Activated naive CD8-positive, alpha-beta T cell treated with anti-CD3 and anti-CD28 coated beads for 36 hours (primary cell): Measurements from ENCODE around the gene DNAAF3. TPM values are rescaled to one million over a fixed set of nuclear protein-coding genes. Genes with fewer than 3 reads are reported as not detected.
A peak's percentile ranks its signal among the peaks of the same experiment; 100 is the strongest.

Experiments used
- DNase-seq: peaks from one replicate; pipeline ENCODE4 v3.0.0; 2021
- H3K27ac Mint-ChIP-seq: one replicate; pipeline ENCODE4 v1.8.0; 2022; ENCODE audit warnings: mild to moderate bottlenecking, moderate library complexity, mixed read lengths
- H3K27me3 Mint-ChIP-seq: one replicate; pipeline ENCODE4 v1.8.0; 2022; ENCODE audit warnings: mild to moderate bottlenecking, mixed read lengths
- H3K36me3 Mint-ChIP-seq: one replicate; pipeline ENCODE4 v1.8.0; 2021; ENCODE audit warnings: mild to moderate bottlenecking, mixed read lengths
- H3K4me1 Mint-ChIP-seq: one replicate; pipeline ENCODE4 v1.8.0; 2021; ENCODE audit warnings: mixed read lengths
- H3K4me3 Mint-ChIP-seq: one replicate; pipeline ENCODE4 v1.8.0; 2022; ENCODE audit warnings: mild to moderate bottlenecking, moderate library complexity, mixed read lengths
- H3K9me3 Mint-ChIP-seq: one replicate; pipeline ENCODE4 v1.8.0; 2022; ENCODE audit warnings: mixed read lengths
- total RNA-seq, 2 experiments: library from RNA; stranded (reverse); gene quantifications; one replicate each; pipeline ENCODE4 v1.2.3, GENCODE V29; 2021

The DNAAF3 gene
- total RNA-seq, 2 experiments from 2014 or later = not detected

DNA sequence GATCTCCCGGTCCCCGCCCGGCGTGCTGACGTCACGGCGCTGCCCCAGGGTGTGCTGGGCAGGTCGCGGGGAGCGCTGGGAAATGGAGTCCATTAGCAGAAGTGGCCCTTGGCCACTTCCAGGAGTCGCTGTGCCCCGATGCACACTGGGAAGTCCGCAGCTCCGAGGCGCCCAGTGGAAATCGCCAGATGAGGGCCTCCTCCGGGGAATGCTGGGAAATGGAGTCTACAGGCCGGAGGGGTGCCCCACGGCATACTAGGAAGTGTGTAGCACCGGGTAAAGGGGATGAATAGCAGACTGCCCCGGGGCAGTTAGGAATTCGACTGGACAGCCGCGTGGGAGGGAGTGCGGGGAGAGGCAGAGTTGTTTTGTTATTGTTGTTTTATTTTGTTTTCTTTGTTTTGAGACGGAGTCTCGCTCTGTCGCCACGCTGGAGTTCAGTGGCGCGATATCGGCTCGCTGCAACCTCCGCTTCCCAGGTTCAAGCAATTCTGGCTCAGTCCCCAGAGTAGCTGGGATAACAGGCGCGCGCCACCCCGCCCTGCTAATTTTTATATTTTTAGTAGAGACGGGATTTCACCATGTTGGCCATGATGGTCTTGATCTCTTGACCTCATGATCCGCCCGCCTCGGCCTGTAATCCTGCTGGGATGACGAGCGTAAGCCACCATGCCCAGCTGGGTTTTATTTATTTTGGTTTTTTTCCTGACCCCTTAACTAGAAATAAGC is 48.6 kb downstream of the DNAAF3 start:
- peak overlapping the region; percentile 99 for H3K4me3 Mint-ChIP-seq
- H3K36me3 Mint-ChIP-seq = peaks cover 3% of the 10 kb centered on the region
- peaks cover 1% of the 10 kb centered on the region for H3K9me3 Mint-ChIP-seq
- no peaks in the 10 kb centered on the region for H3K27me3 Mint-ChIP-seq
- peak; percentile 98 for DNase-seq
- peak overlapping the region; percentile 91 for H3K27ac Mint-ChIP-seq
- H3K4me1 Mint-ChIP-seq = peaks cover 18% of the 10 kb centered on the region

DNA sequence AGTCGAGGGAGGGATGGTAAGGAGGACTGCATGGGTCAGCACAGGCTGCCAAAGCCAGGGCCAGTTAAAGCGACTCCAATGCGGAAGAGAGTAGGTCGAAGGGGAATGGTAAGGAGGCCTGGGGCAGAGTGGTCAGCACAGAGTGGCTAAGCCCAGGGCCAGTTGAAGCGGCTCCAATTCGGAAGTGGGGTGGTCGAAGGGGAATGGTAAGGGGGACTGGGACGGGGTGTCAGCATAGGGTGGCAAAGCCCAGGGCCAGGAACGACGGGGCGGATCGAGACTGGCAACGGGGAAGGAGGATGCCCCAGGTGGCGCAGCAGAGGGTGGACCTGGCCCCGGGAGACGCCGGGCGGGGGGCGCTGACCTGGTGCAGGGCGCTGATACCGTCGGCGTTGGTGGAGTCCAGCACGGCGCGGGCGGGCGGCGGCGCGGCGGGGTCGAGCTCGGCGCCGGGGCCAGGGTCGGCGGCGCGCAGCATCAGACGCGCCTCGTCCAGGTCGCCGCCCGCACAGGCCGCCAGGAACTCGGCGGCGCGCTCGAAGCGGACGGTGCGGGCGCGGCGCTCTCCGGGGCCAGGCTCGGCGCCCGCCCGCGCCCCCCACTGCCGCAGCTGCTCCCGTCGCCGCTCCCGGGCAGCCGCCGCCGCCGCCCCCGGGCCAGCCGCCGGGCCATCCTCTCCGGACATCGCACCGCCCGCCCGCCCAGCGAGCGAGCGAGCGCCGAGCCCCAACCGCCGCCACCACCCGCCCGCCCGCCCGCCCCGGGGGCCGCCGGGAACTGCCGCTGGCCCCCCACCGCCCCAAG is 49.4 kb downstream of the DNAAF3 start, which contains the start of gene PPP1R12C:
TSS of gene PPP1R12C (minus strand) at position 779 of the 804 bp plus-strand sequence. CDS start at position 685, 94 bp downstream.
- Mint-ChIP-seq H3K4me1 (peaks cover 18% of the 10 kb centered on the region), H3K36me3 (peaks cover 3% of the 10 kb centered on the region), H3K4me3 (peak within 1 kb of the TSS; percentile 99)

DNA sequence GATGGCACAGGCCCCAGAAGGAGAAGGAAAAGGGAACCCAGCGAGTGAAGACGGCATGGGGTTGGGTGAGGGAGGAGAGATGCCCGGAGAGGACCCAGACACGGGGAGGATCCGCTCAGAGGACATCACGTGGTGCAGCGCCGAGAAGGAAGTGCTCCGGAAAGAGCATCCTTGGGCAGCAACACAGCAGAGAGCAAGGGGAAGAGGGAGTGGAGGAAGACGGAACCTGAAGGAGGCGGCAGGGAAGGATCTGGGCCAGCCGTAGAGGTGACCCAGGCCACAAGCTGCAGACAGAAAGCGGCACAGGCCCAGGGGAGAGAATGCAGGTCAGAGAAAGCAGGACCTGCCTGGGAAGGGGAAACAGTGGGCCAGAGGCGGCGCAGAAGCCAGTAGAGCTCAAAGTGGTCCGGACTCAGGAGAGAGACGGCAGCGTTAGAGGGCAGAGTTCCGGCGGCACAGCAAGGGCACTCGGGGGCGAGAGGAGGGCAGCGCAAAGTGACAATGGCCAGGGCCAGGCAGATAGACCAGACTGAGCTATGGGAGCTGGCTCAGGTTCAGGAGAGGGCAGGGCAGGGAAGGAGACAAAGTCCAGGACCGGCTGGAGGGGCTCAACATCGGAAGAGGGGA is 50.1 kb downstream of the DNAAF3 start:
- Mint-ChIP-seq H3K4me1 (peaks cover 18% of the 10 kb centered on the region), H3K9me3 (peaks cover 1% of the 10 kb centered on the region), H3K27me3 (no peaks in the 10 kb centered on the region), H3K27ac (peak overlapping the region; percentile 82), H3K4me3 (peak overlapping the region; percentile 91), H3K36me3 (peaks cover 3% of the 10 kb centered on the region)
- peak; percentile 61 for DNase-seq

More for the DNA sequence above, 49.4 kb downstream of the DNAAF3 start, which contains the start of gene PPP1R12C:
- peaks cover 1% of the 10 kb centered on the region for H3K9me3 Mint-ChIP-seq
- no peak for DNase-seq
- H3K27me3 Mint-ChIP-seq = no peaks in the 10 kb centered on the region
- H3K27ac Mint-ChIP-seq = peak within 1 kb of the TSS; percentile 91

DNA sequence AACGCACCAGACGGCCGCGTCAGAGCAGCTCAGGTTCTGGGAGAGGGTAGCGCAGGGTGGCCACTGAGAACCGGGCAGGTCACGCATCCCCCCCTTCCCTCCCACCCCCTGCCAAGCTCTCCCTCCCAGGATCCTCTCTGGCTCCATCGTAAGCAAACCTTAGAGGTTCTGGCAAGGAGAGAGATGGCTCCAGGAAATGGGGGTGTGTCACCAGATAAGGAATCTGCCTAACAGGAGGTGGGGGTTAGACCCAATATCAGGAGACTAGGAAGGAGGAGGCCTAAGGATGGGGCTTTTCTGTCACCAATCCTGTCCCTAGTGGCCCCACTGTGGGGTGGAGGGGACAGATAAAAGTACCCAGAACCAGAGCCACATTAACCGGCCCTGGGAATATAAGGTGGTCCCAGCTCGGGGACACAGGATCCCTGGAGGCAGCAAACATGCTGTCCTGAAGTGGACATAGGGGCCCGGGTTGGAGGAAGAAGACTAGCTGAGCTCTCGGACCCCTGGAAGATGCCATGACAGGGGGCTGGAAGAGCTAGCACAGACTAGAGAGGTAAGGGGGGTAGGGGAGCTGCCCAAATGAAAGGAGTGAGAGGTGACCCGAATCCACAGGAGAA is 50.9 kb downstream of the DNAAF3 start:
- H3K36me3 Mint-ChIP-seq = peaks cover 3% of the 10 kb centered on the region
- no peaks in the 10 kb centered on the region for H3K27me3 Mint-ChIP-seq
- peak overlapping the region; percentile 91 for H3K4me3 Mint-ChIP-seq
- peaks cover 1% of the 10 kb centered on the region for H3K9me3 Mint-ChIP-seq
- DNase-seq = no peak
- H3K27ac Mint-ChIP-seq = peak overlapping the region; percentile 82
- H3K4me1 Mint-ChIP-seq = peaks cover 18% of the 10 kb centered on the region

DNA sequence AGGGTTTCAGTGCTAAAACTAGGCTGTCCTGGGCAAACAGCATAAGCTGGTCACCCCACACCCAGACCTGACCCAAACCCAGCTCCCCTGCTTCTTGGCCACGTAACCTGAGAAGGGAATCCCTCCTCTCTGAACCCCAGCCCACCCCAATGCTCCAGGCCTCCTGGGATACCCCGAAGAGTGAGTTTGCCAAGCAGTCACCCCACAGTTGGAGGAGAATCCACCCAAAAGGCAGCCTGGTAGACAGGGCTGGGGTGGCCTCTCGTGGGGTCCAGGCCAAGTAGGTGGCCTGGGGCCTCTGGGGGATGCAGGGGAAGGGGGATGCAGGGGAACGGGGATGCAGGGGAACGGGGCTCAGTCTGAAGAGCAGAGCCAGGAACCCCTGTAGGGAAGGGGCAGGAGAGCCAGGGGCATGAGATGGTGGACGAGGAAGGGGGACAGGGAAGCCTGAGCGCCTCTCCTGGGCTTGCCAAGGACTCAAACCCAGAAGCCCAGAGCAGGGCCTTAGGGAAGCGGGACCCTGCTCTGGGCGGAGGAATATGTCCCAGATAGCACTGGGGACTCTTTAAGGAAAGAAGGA is 51.8 kb downstream of the DNAAF3 start:
- H3K4me3 Mint-ChIP-seq = peak overlapping the region; percentile 91
- no peak overlapping the region for H3K27ac Mint-ChIP-seq
- peaks cover 18% of the 10 kb centered on the region for H3K4me1 Mint-ChIP-seq
- DNase-seq = no peak
- no peaks in the 10 kb centered on the region for H3K27me3 Mint-ChIP-seq
- H3K36me3 Mint-ChIP-seq = peaks cover 3% of the 10 kb centered on the region
- peaks cover 1% of the 10 kb centered on the region for H3K9me3 Mint-ChIP-seq

DNA sequence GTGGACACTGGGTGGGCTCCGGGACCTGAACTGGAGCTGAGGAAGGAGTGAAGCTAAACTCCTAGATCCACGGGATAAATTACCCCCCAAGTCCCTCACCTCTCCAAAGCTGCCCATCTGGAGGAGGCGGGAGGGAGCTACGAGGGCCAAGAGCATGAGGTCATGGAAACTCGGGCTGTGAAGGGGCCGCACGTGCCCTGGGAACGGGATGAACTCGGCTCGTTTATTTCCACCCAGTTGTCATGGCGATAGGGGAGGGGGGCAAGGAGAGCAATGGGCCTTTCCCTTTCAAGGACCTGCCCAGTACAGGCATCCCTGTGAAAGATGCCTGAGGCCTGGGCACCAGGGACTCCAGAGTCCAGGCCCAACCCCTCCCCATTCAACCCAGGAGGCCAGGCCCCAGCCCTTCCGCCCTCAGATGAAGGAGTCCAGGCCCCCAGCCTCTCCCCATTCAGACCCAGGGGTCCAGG is 52.8 kb downstream of the DNAAF3 start:
- H3K27ac Mint-ChIP-seq = no peak overlapping the region
- H3K9me3 Mint-ChIP-seq = no peaks in the 10 kb centered on the region
- H3K36me3 Mint-ChIP-seq = peaks cover 11% of the 10 kb centered on the region
- no peaks in the 10 kb centered on the region for H3K27me3 Mint-ChIP-seq
- no peak for DNase-seq
- peaks cover 13% of the 10 kb centered on the region for H3K4me1 Mint-ChIP-seq
- H3K4me3 Mint-ChIP-seq = no peak overlapping the region

DNA sequence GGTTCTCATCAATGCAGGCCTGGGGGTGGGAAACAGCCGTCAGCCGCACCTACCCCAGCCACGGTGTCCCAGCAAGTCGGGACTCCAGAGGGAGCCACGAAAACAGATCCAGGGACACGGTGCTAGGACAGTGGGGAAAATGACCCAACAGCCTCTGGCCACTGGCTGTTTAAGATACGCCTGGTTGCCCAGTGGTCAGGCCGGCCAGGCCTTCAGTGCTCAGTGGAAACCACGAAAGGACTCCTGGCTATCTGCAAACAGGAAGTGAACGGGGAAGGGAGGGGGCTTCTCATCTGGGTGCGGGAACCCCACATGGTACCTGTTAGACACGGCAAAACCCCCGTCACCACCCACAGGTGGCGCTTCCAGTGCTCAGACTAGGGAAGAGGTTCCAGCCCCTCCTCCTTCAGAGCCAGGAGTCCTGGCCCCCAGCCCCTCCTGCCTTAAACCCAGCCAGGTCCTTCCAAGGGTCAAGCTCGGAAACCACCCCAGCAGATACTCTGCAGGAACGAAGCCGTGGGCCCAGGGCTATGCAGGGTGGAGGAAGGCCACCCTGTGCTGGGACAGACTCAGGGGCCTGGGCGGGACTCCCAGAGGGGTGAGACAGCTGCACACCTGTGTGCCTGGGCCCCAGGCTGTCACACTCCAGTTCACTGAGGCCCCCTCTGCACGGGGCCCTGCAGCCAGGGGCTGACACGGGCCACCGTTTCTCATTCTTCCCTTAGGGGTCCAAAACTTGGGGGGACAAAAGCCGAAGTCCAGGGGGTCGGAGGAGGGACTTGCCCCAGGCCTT is 53.4 kb downstream of the DNAAF3 start:
- H3K27me3 Mint-ChIP-seq = no peaks in the 10 kb centered on the region
- no peak overlapping the region for H3K4me3 Mint-ChIP-seq
- DNase-seq = no peak
- no peak overlapping the region for H3K27ac Mint-ChIP-seq
- no peaks in the 10 kb centered on the region for H3K9me3 Mint-ChIP-seq
- H3K36me3 Mint-ChIP-seq = peaks cover 14% of the 10 kb centered on the region
- peaks cover 11% of the 10 kb centered on the region for H3K4me1 Mint-ChIP-seq

DNA sequence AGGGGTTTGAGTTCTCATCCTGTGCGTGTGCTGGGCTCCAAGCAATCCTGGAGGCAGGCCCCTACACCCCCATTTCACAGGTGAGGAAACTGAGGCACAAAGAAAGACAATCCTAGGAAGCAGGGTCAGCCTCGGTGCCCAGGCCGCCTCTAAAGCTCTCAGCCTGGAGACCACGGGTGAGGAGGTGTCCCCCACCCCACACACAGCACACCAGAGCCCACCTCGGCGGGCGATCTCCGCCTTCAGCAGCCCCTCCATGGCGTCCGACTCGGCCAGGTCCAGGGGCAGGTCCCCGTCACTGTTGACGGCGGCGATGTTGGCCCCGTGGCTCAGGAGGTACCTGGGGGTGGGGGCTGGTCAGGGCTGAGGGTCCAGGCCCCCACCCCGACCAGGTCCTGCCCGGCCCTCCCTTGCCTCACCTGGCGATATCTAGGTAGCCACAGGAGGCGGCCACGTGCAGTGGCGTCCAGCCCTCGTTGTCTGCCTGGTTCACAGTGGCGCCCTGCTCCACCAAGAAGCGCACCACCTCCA is 54.1 kb downstream of the DNAAF3 start:
- peaks cover 16% of the 10 kb centered on the region for H3K36me3 Mint-ChIP-seq
- H3K4me1 Mint-ChIP-seq = peaks cover 11% of the 10 kb centered on the region
- DNase-seq = no peak
- H3K27ac Mint-ChIP-seq = no peak overlapping the region
- no peaks in the 10 kb centered on the region for H3K27me3 Mint-ChIP-seq
- peaks cover 2% of the 10 kb centered on the region for H3K9me3 Mint-ChIP-seq
- no peak overlapping the region for H3K4me3 Mint-ChIP-seq

DNA sequence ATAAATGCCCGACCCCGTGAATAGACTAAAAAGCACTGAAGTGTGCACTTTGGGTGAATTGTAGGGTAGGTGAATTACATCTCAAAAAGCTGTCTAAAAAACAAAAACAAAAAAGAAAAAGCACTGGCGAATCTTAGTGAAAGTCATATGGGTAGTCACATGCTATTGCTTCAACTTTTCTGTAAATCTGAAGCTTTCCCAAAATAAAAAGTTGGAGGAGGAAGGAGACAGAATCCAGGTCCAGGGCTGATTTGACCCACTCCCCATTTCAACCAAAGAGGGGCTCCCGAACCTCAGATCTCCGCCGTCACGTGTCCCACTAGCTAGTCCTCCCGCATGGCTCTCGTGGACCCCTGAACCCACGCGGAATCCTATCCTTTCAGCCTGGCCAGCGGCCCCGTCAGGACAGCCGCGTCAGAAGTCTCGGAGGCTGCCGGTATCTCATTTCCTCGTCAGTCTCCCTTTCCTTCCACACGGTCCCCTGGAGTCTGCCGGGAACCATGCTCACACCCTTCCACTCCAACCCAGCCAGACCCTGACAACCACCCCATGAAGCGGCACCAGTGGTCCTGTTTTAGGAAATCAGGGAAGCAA is 55.1 kb downstream of the DNAAF3 start:
- H3K27ac Mint-ChIP-seq = no peak overlapping the region
- peaks cover 2% of the 10 kb centered on the region for H3K9me3 Mint-ChIP-seq
- H3K27me3 Mint-ChIP-seq = no peaks in the 10 kb centered on the region
- no peak for DNase-seq
- H3K4me1 Mint-ChIP-seq = peaks cover 11% of the 10 kb centered on the region
- peaks cover 17% of the 10 kb centered on the region for H3K36me3 Mint-ChIP-seq
- no peak overlapping the region for H3K4me3 Mint-ChIP-seq

DNA sequence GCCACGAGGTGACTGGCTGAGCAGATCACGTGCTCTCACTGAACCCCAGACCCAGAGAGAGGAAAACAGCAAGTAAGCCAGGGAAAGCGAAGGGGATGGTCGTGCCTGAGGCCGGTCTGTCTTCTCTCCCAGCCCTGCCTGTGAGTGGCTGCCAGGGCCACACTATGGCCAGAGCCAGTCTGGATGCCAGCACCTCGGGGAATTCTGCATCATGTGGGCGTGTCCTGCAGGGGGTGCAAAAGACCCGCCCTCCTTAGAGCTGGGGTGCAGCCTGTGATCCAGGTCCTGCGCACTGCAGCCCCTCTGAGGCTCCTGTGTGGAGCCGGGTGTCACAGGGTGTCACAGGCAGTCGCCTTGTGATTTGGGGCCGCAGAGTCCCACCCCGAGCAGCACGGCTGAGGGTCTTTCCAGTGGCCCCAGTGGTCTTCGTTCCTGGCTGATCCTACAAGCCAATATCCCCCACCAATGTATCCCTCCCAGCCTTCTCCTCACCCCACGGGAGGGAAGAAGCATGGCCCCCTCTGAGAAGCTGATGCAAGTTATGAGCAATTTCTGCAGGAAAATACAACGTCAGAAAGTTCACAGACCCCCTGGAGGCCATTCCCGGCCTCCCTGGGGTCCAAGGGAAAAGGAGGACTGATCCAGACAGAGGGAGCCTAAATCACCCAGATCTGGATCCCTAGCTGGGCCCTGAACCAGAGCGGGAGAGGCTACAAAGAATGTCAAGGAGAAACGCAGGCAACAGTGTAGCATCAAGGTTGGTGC is 56.7 kb downstream of the DNAAF3 start:
- H3K27me3 Mint-ChIP-seq = no peaks in the 10 kb centered on the region
- H3K4me1 Mint-ChIP-seq = peaks cover 3% of the 10 kb centered on the region
- no peak for DNase-seq
- peaks cover 2% of the 10 kb centered on the region for H3K9me3 Mint-ChIP-seq
- no peak overlapping the region for H3K4me3 Mint-ChIP-seq
- H3K36me3 Mint-ChIP-seq = peaks cover 17% of the 10 kb centered on the region
- no peak overlapping the region for H3K27ac Mint-ChIP-seq
